ENCODE results near the gene IL17RD. TPM values are rescaled to one million over a fixed set of nuclear protein-coding genes. Genes with fewer than 3 reads are reported as not detected.

IL17RD gene
- total RNA-seq, 1 experiment from 2014 or later: 3.1 TPM

DNA sequence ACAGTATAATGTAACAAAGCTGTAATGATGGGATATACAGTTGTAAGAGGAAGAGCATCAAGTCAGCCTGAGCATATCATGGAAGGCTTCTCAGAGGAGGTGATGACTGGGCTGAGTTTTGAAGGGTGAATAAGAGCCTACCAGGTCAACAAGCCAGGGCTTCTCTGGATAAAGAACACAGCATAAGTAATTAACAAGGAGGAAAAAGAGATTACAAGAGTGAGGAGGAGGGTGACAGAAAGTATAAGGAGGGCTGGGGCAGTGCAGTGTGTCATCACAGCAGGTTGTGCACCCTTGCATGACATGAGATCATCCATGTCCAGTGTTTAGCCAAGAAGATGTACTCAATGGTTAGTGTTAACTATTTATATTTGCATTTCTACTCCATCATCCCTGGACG lies 121.6 kb downstream of the IL17RD start:
- CTCF ChIA-PET: no interaction called here
- H3K9me3 Mint-ChIP-seq (ENCODE audit: unreplicated experiment): no peaks in the 10 kb centered on the region
- BruUV-seq (replicated peaks): no TSS peak
- Histone ChIP-seq H3K4me3 (ENCODE audit: low read depth, low read length) (no peak overlapping the region), H3K27me3 (replicated peaks; ENCODE audit: control insufficient read depth, insufficient read depth, low read length) (no peaks in the 10 kb centered on the region), H3K4me1 (peaks cover 12% of the 10 kb centered on the region), H3K36me3 (ENCODE audit: control insufficient read depth, insufficient read depth, low read length) (no peaks in the 10 kb centered on the region), H3K9me3 (no peaks in the 10 kb centered on the region)
- peaks cover 6% of the 10 kb centered on the region for H3K36me3 Mint-ChIP-seq (ENCODE audit: insufficient read depth, unreplicated experiment)
- POLR2A ChIA-PET: no interaction called here
- no peak for DNase-seq
- H3K27ac Mint-ChIP-seq (ENCODE audit: unreplicated experiment): no peak overlapping the region
- peaks cover 25% of the 10 kb centered on the region for H3K4me1 Mint-ChIP-seq (ENCODE audit: low read depth, unreplicated experiment)
- intact Hi-C loops (cut with micrococcal nuclease; ENCODE audit: unreplicated experiment): no loop called here
- no peak overlapping the region for H3K4me3 Mint-ChIP-seq (ENCODE audit: unreplicated experiment)
- no peaks in the 10 kb centered on the region for H3K27me3 Mint-ChIP-seq (ENCODE audit: insufficient read depth, unreplicated experiment)
- TF ChIP-seq, protein P1, sequence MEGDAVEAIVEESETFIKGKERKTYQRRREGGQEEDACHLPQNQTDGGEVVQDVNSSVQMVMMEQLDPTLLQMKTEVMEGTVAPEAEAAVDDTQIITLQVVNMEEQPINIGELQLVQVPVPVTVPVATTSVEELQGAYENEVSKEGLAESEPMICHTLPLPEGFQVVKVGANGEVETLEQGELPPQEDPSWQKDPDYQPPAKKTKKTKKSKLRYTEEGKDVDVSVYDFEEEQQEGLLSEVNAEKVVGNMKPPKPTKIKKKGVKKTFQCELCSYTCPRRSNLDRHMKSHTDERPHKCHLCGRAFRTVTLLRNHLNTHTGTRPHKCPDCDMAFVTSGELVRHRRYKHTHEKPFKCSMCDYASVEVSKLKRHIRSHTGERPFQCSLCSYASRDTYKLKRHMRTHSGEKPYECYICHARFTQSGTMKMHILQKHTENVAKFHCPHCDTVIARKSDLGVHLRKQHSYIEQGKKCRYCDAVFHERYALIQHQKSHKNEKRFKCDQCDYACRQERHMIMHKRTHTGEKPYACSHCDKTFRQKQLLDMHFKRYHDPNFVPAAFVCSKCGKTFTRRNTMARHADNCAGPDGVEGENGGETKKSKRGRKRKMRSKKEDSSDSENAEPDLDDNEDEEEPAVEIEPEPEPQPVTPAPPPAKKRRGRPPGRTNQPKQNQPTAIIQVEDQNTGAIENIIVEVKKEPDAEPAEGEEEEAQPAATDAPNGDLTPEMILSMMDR (IDR thresholded peaks at IDR 0.05; ENCODE audit: insufficient read depth in 1 of 2, low read depth in 1 of 2, low read length in 1 of 2, severe bottlenecking in 1 of 2, unreplicated experiment in 1 of 2): no peak

DNA sequence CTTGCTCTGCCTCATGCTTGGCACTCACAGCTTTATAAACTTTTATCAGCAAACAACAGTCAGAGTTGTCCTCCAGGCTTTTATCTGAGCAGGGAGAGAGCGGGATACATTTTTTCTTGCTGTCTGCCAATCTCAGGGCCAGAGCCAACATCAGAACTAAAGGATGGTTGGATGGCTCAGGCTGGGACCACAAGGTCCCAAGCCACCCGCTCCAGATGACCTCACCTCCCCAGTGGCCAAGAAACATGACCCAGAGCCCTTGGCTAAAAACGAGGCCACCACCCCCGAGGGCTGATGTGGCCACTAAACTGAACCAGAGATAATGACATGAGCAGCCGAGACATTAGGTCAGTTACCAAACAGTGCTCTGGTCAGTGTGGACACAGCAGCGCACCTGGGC lies 123.5 kb downstream of the IL17RD start:
- H3K36me3 Mint-ChIP-seq (ENCODE audit: insufficient read depth, unreplicated experiment): peaks cover 6% of the 10 kb centered on the region
- H3K27me3 Mint-ChIP-seq (ENCODE audit: insufficient read depth, unreplicated experiment): no peaks in the 10 kb centered on the region
- Histone ChIP-seq H3K36me3 (ENCODE audit: control insufficient read depth, insufficient read depth, low read length) (no peaks in the 10 kb centered on the region), H3K27me3 (replicated peaks; ENCODE audit: control insufficient read depth, insufficient read depth, low read length) (no peaks in the 10 kb centered on the region), H3K4me1 (peaks cover 12% of the 10 kb centered on the region), H3K9me3 (no peaks in the 10 kb centered on the region), H3K4me3 (ENCODE audit: low read depth, low read length) (no peak overlapping the region)
- H3K27ac Mint-ChIP-seq (ENCODE audit: unreplicated experiment): no peak overlapping the region
- peaks cover 17% of the 10 kb centered on the region for H3K4me1 Mint-ChIP-seq (ENCODE audit: low read depth, unreplicated experiment)
- H3K4me3 Mint-ChIP-seq (ENCODE audit: unreplicated experiment): no peak overlapping the region
- CTCF ChIA-PET: no interaction called here
- no TSS peak for BruUV-seq (replicated peaks)
- intact Hi-C loops (cut with micrococcal nuclease; ENCODE audit: unreplicated experiment): no loop called here
- no peaks in the 10 kb centered on the region for H3K9me3 Mint-ChIP-seq (ENCODE audit: unreplicated experiment)
- TF ChIP-seq, protein P1 (IDR thresholded peaks at IDR 0.05; ENCODE audit: insufficient read depth in 1 of 2, low read depth in 1 of 2, low read length in 1 of 2, severe bottlenecking in 1 of 2, unreplicated experiment in 1 of 2): no peak
- no peak for DNase-seq
- POLR2A ChIA-PET: no interaction called here

Other genes with a start within 250 kb of the IL17RD start
- 0.16 TPM in 1 of 2 replicates, not detected in the other for gene SPATA12, start 104.7 kb downstream of the IL17RD start, total RNA-seq (2022)
- 1.2 and 1.5 TPM in 2 replicates for gene HESX1, start 34.6 kb upstream of the IL17RD start, total RNA-seq (2022)
- 40.0 and 40.7 TPM in 2 replicates for gene APPL1, start 62.4 kb upstream of the IL17RD start, total RNA-seq (2022)
- gene ASB14, start 127.3 kb upstream of the IL17RD start, total RNA-seq (2022): not detected in 2 replicates

Data from Caco-2 (cell line).